ENCODE data around the gene PIAS2.
A peak's percentile ranks its signal among the peaks of the same experiment; 100 is the strongest.

Gene PIAS2

DNA sequence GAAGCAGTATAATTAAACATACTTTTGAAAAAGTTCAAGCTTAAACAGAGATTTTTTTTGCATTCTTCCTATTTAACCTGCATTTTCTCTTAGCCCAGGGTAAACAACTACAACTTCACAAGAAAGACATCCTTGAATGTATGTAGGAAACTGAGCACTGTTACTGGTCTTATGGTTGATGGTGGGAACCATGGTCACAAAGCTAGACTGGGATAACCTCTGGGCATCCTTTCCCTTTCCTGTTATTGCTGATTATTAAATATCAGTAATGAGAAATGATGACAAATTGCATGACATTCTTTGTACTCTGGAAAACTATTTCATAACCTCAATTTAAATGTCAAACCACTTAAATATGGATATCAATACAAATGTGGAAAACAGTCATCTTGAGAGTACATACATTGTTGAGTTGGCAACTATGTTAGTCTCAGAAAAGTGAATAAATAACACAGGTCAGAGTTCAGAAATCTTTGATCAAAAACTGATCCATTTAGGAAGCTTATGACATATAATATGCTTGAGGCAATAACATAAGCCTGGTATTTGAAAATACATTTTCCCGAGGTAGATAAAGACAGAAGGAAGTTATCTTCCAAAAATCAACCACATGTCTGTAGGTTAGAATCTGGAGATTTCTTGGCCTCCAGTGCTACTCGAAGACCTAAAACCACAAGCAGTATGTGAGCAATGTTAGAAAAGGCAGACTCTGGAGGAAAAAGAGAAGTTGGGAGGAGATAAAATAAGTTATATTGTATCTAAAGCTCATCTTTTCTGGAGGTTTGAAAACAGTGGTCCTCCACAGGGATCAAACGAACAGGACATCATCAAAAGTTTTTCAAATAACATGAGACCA lies 95.2 kb downstream of the PIAS2 start:
- WGBS (ENCODE audit: extremely low coverage, insufficient coverage, insufficient read length): no CpG with 5 or more reads among the region's 3 CpGs
- H3K79me1 ChIP-seq (ENCODE audit: low read length): no peaks in the 10 kb centered on the region

GRCh38 chr18:46820863-46821262 lies 96.4 kb downstream of the PIAS2 start:
- H3K4ac ChIP-seq (ENCODE audit: low read depth, low read length): no peak overlapping the region
- no peak overlapping the region for H3K23ac ChIP-seq (ENCODE audit: low read length)
- no peaks in the 10 kb centered on the region for H3K27me3 ChIP-seq (ENCODE audit: insufficient read depth, low read length)
- no peak overlapping the region for H2BK120ac ChIP-seq (ENCODE audit: insufficient read depth, low read length, poor library complexity)
- no peak overlapping the region for H2AK5ac ChIP-seq (ENCODE audit: low read length)
- no peaks in the 10 kb centered on the region for H3K79me1 ChIP-seq (ENCODE audit: low read length)
- no peaks in the 10 kb centered on the region for H3K9me3 ChIP-seq (ENCODE audit: insufficient read depth, low read depth, low read length)
- DNase-seq: no peak
- no peak overlapping the region for H4K91ac ChIP-seq (ENCODE audit: low read depth, low read length)
- no peaks in the 10 kb centered on the region for H3K36me3 ChIP-seq (ENCODE audit: control insufficient read depth in 1 of 2, insufficient read depth in 2 of 2, low read length in 2 of 2)
- no CpG with 5 or more reads among the region's 6 CpGs for WGBS (ENCODE audit: extremely low coverage, insufficient coverage, insufficient read length)
- no peak overlapping the region for H4K8ac ChIP-seq (ENCODE audit: low read depth, low read length)
- H3K18ac ChIP-seq (ENCODE audit: low read length): no peak overlapping the region
- H3K79me2 ChIP-seq (ENCODE audit: control insufficient read depth, insufficient read depth, low read length, poor library complexity): no peaks in the 10 kb centered on the region
- no peak overlapping the region for H2BK12ac ChIP-seq (ENCODE audit: low read length)
- no peaks in the 10 kb centered on the region for H3K4me1 ChIP-seq (ENCODE audit: control insufficient read depth in 1 of 2, insufficient read depth in 2 of 2, low read length in 2 of 2)
- H3K9ac ChIP-seq (ENCODE audit: low read length): no peak overlapping the region
- H3K27ac ChIP-seq (ENCODE audit: low read depth, low read length): no peak overlapping the region
- H4K12ac ChIP-seq (ENCODE audit: low read depth, low read length): no peak overlapping the region
- no peak overlapping the region for H3K4me2 ChIP-seq (ENCODE audit: low read length)
- H3K4me3 ChIP-seq (ENCODE audit: low read depth, low read length): no peak overlapping the region
- H3K14ac ChIP-seq (ENCODE audit: low read length): no peak overlapping the region
- H2AFZ ChIP-seq (ENCODE audit: insufficient read depth, low read length, poor library complexity): no peak overlapping the region
- H2BK5ac ChIP-seq (ENCODE audit: low read depth, low read length, poor library complexity): no peak overlapping the region

More for the DNA sequence above, 95.2 kb downstream of the PIAS2 start:
- H4K12ac ChIP-seq (ENCODE audit: low read depth, low read length): no peak overlapping the region
- no peaks in the 10 kb centered on the region for H3K27me3 ChIP-seq (ENCODE audit: insufficient read depth, low read length)
- no peak overlapping the region for H2BK12ac ChIP-seq (ENCODE audit: low read length)
- no peaks in the 10 kb centered on the region for H3K79me2 ChIP-seq (ENCODE audit: control insufficient read depth, insufficient read depth, low read length, poor library complexity)
- no peak overlapping the region for H3K4ac ChIP-seq (ENCODE audit: low read depth, low read length)
- H3K27ac ChIP-seq (ENCODE audit: low read depth, low read length): no peak overlapping the region
- no peak overlapping the region for H4K8ac ChIP-seq (ENCODE audit: low read depth, low read length)
- no peak overlapping the region for H2AFZ ChIP-seq (ENCODE audit: insufficient read depth, low read length, poor library complexity)
- H3K23ac ChIP-seq (ENCODE audit: low read length): no peak overlapping the region
- H3K9me3 ChIP-seq (ENCODE audit: insufficient read depth, low read depth, low read length): no peaks in the 10 kb centered on the region
- no peak overlapping the region for H3K9ac ChIP-seq (ENCODE audit: low read length)
- H2AK5ac ChIP-seq (ENCODE audit: low read length): no peak overlapping the region
- no peaks in the 10 kb centered on the region for H3K36me3 ChIP-seq (ENCODE audit: control insufficient read depth in 1 of 2, insufficient read depth in 2 of 2, low read length in 2 of 2)
- H3K18ac ChIP-seq (ENCODE audit: low read length): no peak overlapping the region
- no peaks in the 10 kb centered on the region for H3K4me1 ChIP-seq (ENCODE audit: control insufficient read depth in 1 of 2, insufficient read depth in 2 of 2, low read length in 2 of 2)
- no peak overlapping the region for H4K91ac ChIP-seq (ENCODE audit: low read depth, low read length)
- no peak overlapping the region for H3K4me3 ChIP-seq (ENCODE audit: low read depth, low read length)
- no peak overlapping the region for H3K4me2 ChIP-seq (ENCODE audit: low read length)
- H2BK5ac ChIP-seq (ENCODE audit: low read depth, low read length, poor library complexity): no peak overlapping the region
- peak in 1 of 2 donors; percentile 1 for DNase-seq
- H3K14ac ChIP-seq (ENCODE audit: low read length): no peak overlapping the region
- no peak overlapping the region for H2BK120ac ChIP-seq (ENCODE audit: insufficient read depth, low read length, poor library complexity)

- Histone ChIP-seq H2BK12ac (ENCODE audit: low read length) (no peak overlapping the region), H3K27me3 (ENCODE audit: insufficient read depth, low read length) (no peaks in the 10 kb centered on the region), H2BK5ac (ENCODE audit: low read depth, low read length, poor library complexity) (no peak overlapping the region), H2BK120ac (ENCODE audit: insufficient read depth, low read length, poor library complexity) (no peak overlapping the region), H3K4me3 (ENCODE audit: low read depth, low read length) (no peak overlapping the region), H3K4ac (ENCODE audit: low read depth, low read length) (no peak overlapping the region), H3K27ac (ENCODE audit: low read depth, low read length) (no peak overlapping the region), H3K9ac (ENCODE audit: low read length) (no peak overlapping the region), H3K79me1 (ENCODE audit: low read length) (no peaks in the 10 kb centered on the region), H3K79me2 (ENCODE audit: control insufficient read depth, insufficient read depth, low read length, poor library complexity) (no peaks in the 10 kb centered on the region), H4K91ac (ENCODE audit: low read depth, low read length) (no peak overlapping the region), H3K14ac (ENCODE audit: low read length) (no peak overlapping the region), H3K4me2 (ENCODE audit: low read length) (no peak overlapping the region), H3K9me3 (ENCODE audit: insufficient read depth, low read depth, low read length) (no peaks in the 10 kb centered on the region), H3K23ac (ENCODE audit: low read length) (no peak overlapping the region), H2AFZ (ENCODE audit: insufficient read depth, low read length, poor library complexity) (no peak overlapping the region), H4K12ac (ENCODE audit: low read depth, low read length) (no peak overlapping the region), H2AK5ac (ENCODE audit: low read length) (no peak overlapping the region), H3K36me3 (ENCODE audit: control insufficient read depth in 1 of 2, insufficient read depth in 2 of 2, low read length in 2 of 2) (no peaks in the 10 kb centered on the region), H3K4me1 (ENCODE audit: control insufficient read depth in 1 of 2, insufficient read depth in 2 of 2, low read length in 2 of 2) (no peaks in the 10 kb centered on the region), H4K8ac (ENCODE audit: low read depth, low read length) (no peak overlapping the region), H3K18ac (ENCODE audit: low read length) (no peak overlapping the region)
- WGBS (ENCODE audit: extremely low coverage, insufficient coverage, insufficient read length): no CpG with 5 or more reads among the region's 6 CpGs
- no peak for DNase-seq
Measured at GRCh38 chr18:46815661-46816060, 101.6 kb downstream of the PIAS2 start.

DNA sequence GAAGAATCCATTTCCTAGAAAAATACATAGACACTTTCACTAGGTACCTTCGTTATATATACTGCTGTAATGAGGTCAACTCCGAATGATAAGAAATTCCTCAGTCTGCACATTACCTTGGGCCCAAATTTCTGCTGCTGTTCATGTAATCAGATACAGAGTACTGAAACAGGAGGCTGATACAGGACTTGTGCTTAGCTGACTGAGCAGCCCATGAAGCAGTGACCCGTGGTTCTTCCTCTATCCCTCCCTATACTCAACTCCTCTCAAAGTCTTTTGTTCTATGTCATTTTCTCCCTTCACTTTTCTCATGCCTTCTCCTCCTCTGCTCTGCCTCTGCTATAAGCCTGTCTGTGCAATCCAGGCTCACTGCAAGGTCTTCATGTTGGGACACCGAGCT lies 102.9 kb downstream of the PIAS2 start:
- H3K18ac ChIP-seq (ENCODE audit: low read length): no peak overlapping the region
- no peak overlapping the region for H2AK5ac ChIP-seq (ENCODE audit: low read length)
- no peak overlapping the region for H3K27ac ChIP-seq (ENCODE audit: low read depth, low read length)
- H2BK5ac ChIP-seq (ENCODE audit: low read depth, low read length, poor library complexity): no peak overlapping the region
- H4K91ac ChIP-seq (ENCODE audit: low read depth, low read length): no peak overlapping the region
- no peaks in the 10 kb centered on the region for H3K27me3 ChIP-seq (ENCODE audit: insufficient read depth, low read length)
- no peaks in the 10 kb centered on the region for H3K4me1 ChIP-seq (ENCODE audit: control insufficient read depth in 1 of 2, insufficient read depth in 2 of 2, low read length in 2 of 2)
- H4K12ac ChIP-seq (ENCODE audit: low read depth, low read length): no peak overlapping the region
- no peak overlapping the region for H2BK120ac ChIP-seq (ENCODE audit: insufficient read depth, low read length, poor library complexity)
- H3K4ac ChIP-seq (ENCODE audit: low read depth, low read length): no peak overlapping the region
- DNase-seq: no peak
- H3K9me3 ChIP-seq (ENCODE audit: insufficient read depth, low read depth, low read length): no peaks in the 10 kb centered on the region
- no peak overlapping the region for H2AFZ ChIP-seq (ENCODE audit: insufficient read depth, low read length, poor library complexity)
- no peak overlapping the region for H3K9ac ChIP-seq (ENCODE audit: low read length)
- H3K14ac ChIP-seq (ENCODE audit: low read length): no peak overlapping the region
- no CpG with 5 or more reads among the region's 4 CpGs for WGBS (ENCODE audit: extremely low coverage, insufficient coverage, insufficient read length)
- no peak overlapping the region for H3K4me3 ChIP-seq (ENCODE audit: low read depth, low read length)
- H2BK12ac ChIP-seq (ENCODE audit: low read length): no peak overlapping the region
- H3K79me2 ChIP-seq (ENCODE audit: control insufficient read depth, insufficient read depth, low read length, poor library complexity): no peaks in the 10 kb centered on the region
- H3K23ac ChIP-seq (ENCODE audit: low read length): no peak overlapping the region
- no peak overlapping the region for H3K4me2 ChIP-seq (ENCODE audit: low read length)
- H3K36me3 ChIP-seq (ENCODE audit: control insufficient read depth in 1 of 2, insufficient read depth in 2 of 2, low read length in 2 of 2): no peaks in the 10 kb centered on the region
- no peaks in the 10 kb centered on the region for H3K79me1 ChIP-seq (ENCODE audit: low read length)
- H4K8ac ChIP-seq (ENCODE audit: low read depth, low read length): no peak overlapping the region
